Measurements from ENCODE around the gene GBP2.

The GBP2 gene

DNA sequence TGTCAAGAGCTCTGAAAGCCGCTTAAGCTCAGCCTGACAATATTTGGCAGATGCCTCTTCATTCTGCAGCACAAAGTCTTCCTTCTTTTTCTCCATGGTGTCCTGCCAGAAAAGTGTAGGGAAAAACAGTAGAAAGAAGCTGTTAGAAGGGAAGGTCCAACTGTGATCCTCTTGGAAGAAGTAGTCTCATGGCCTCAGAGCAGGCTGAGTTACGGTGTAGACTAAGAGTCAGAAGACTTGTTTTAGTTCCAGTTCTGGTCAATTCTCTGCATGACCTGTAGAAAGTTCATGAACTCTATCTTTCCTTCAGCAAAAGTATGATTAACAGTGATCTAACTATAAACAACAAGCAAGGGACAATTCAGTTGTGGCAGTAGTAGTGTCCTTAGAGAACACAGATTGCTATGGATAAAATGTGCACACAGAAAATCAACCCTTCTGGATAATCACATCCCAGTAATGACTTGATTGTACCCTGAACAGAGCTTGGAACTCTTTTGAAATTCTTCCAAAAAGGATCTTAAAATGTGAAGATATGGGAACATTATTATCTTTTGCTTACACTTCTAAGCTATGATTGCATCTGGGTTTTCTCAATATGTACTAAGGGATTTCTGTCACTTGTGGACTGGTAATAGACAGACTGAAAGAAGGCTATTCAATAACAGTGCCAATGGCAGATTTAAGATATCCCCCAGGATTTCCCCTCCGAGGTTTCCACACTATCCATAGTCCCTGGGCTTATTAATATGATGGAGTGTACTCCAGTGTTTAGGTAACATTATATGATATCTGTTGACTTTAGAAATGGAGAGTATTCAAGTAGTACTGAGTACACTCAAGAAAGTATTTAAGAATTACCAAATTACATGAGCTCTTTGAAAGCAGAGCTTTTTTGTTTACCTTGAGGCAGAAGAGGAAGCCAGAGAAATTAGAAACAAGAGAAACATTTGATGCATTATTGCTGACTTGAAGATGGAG is 22.1 kb upstream of the GBP2 start:
- TF ChIP-seq, protein P1, sequence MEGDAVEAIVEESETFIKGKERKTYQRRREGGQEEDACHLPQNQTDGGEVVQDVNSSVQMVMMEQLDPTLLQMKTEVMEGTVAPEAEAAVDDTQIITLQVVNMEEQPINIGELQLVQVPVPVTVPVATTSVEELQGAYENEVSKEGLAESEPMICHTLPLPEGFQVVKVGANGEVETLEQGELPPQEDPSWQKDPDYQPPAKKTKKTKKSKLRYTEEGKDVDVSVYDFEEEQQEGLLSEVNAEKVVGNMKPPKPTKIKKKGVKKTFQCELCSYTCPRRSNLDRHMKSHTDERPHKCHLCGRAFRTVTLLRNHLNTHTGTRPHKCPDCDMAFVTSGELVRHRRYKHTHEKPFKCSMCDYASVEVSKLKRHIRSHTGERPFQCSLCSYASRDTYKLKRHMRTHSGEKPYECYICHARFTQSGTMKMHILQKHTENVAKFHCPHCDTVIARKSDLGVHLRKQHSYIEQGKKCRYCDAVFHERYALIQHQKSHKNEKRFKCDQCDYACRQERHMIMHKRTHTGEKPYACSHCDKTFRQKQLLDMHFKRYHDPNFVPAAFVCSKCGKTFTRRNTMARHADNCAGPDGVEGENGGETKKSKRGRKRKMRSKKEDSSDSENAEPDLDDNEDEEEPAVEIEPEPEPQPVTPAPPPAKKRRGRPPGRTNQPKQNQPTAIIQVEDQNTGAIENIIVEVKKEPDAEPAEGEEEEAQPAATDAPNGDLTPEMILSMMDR (conservative IDR thresholded peaks at IDR 0.05; ENCODE audit: low read depth, low read length), result no peak

DNA sequence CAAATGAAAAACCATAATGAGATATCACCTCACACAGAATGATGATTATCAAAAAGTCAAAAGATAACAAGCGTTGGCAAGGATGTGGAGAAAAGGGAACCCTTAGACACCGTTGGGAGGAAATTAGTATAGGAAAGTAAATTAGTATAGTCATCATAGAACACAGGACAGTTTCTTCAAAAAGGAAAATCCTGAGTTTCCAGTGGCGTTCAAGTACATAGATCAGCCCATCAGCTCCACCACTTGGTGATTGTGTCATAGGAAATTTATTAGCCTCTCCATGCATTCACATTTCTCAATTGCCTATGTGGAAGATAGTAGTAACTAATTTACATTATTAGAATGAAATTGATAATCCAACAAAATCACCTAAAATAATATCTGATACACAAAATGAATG is 20.8 kb upstream of the GBP2 start:
- Histone ChIP-seq H3K79me2 (ENCODE audit: insufficient read depth, low read depth) (no peaks in the 10 kb centered on the region), H3K4me3 (IDR thresholded peaks at IDR 0.05; ENCODE audit: insufficient read depth, low read depth, low read length) (no peak overlapping the region), H3K27me3 (ENCODE audit: insufficient read depth, low read depth) (no peaks in the 10 kb centered on the region), H3K27ac (no peak overlapping the region), H3K36me3 (ENCODE audit: insufficient read depth) (no peaks in the 10 kb centered on the region), H2AFZ (ENCODE audit: low read depth) (no peak overlapping the region), H3K9ac (no peak overlapping the region), H3K4me1 (ENCODE audit: low read depth, poor library complexity, severe bottlenecking) (no peaks in the 10 kb centered on the region), H4K20me1 (ENCODE audit: insufficient read depth) (no peaks in the 10 kb centered on the region), H3K4me2 (no peak overlapping the region)
- TF ChIP-seq, protein P1 (conservative IDR thresholded peaks at IDR 0.05; ENCODE audit: low read depth, low read length), result no peak

More for the DNA sequence above, 22.1 kb upstream of the GBP2 start:
- Histone ChIP-seq H3K36me3 (ENCODE audit: insufficient read depth) (no peaks in the 10 kb centered on the region), H2AFZ (ENCODE audit: low read depth) (no peak overlapping the region), H4K20me1 (ENCODE audit: insufficient read depth) (no peaks in the 10 kb centered on the region), H3K27me3 (ENCODE audit: insufficient read depth, low read depth) (no peaks in the 10 kb centered on the region), H3K4me2 (no peak overlapping the region), H3K9ac (no peak overlapping the region), H3K4me3 (IDR thresholded peaks at IDR 0.05; ENCODE audit: insufficient read depth, low read depth, low read length) (no peak overlapping the region), H3K4me1 (ENCODE audit: low read depth, poor library complexity, severe bottlenecking) (no peaks in the 10 kb centered on the region), H3K27ac (no peak overlapping the region), H3K79me2 (ENCODE audit: insufficient read depth, low read depth) (no peaks in the 10 kb centered on the region)

DNA sequence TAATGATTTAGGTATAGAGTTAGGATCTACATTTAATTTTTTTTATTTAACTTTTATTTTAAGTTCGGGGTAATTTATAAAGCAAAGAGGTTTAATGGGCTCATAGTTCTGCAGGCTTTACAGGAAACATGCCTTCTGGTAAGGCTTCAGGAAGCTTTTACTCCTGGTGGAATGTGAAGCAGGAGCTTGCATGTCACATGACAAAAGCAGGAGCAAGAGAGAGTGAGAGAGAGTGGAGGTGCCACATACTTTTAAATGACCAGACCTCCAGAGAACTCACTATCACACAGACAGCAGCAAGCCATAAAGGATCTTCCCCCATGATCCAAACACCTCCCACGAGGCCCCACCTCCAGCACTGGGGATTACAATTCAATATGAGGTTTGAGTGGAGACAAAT is 17.6 kb upstream of the GBP2 start:
- Histone ChIP-seq H3K4me1 (ENCODE audit: low read depth, poor library complexity, severe bottlenecking) (no peaks in the 10 kb centered on the region), H3K9ac (no peak overlapping the region), H3K27me3 (ENCODE audit: insufficient read depth, low read depth) (no peaks in the 10 kb centered on the region), H3K4me3 (IDR thresholded peaks at IDR 0.05; ENCODE audit: insufficient read depth, low read depth, low read length) (no peak overlapping the region), H4K20me1 (ENCODE audit: insufficient read depth) (no peaks in the 10 kb centered on the region), H3K79me2 (ENCODE audit: insufficient read depth, low read depth) (no peaks in the 10 kb centered on the region), H3K27ac (no peak overlapping the region), H3K4me2 (no peak overlapping the region), H2AFZ (ENCODE audit: low read depth) (no peak overlapping the region), H3K36me3 (ENCODE audit: insufficient read depth) (no peaks in the 10 kb centered on the region)
- TF ChIP-seq, protein P1 (conservative IDR thresholded peaks at IDR 0.05; ENCODE audit: low read depth, low read length), result no peak

DNA sequence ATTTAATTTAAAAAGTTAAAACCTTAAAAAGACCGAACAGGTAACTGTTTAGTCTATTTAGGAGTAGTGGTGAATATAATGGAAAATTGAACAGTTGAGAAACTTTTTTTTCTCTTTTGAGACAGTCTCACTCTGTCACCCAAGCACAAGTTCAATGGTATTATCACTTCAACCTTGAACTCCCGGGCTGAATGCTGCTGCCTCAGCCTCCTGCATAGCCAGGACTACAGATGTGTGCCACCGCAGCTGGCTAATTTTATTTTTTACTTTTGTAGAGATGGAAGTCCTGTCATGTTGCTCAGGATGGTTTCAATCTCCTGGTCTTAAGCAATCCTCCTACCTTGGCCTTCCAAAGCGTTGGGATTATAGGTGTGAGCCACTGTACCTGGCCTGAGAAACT is 16.2 kb upstream of the GBP2 start:
- Histone ChIP-seq H3K36me3 (ENCODE audit: insufficient read depth) (no peaks in the 10 kb centered on the region), H4K20me1 (ENCODE audit: insufficient read depth) (no peaks in the 10 kb centered on the region), H3K27me3 (ENCODE audit: insufficient read depth, low read depth) (no peaks in the 10 kb centered on the region), H3K9ac (no peak overlapping the region), H3K4me1 (ENCODE audit: low read depth, poor library complexity, severe bottlenecking) (no peaks in the 10 kb centered on the region), H3K4me2 (no peak overlapping the region), H2AFZ (ENCODE audit: low read depth) (no peak overlapping the region), H3K27ac (no peak overlapping the region), H3K4me3 (IDR thresholded peaks at IDR 0.05; ENCODE audit: insufficient read depth, low read depth, low read length) (no peak overlapping the region), H3K79me2 (ENCODE audit: insufficient read depth, low read depth) (no peaks in the 10 kb centered on the region)
- TF ChIP-seq, protein P1 (conservative IDR thresholded peaks at IDR 0.05; ENCODE audit: low read depth, low read length), result no peak

All from KMS-11 (cell line).